GM23248 (cell line): Measurements from ENCODE around the gene SACS. TPM values are rescaled to one million over a fixed set of nuclear protein-coding genes. Genes with fewer than 3 reads are reported as not detected.

Source experiments
- DNase-seq: peaks from one replicate; pipeline ENCODE4 v3.0.0-alpha.2; 2015
- H2AFZ ChIP-seq: fragments of 200-600 bp; sonication (generic); 2 replicates; pipeline ENCODE4 v1.6.1; 2016; ENCODE audit warnings: antibody characterized with exemption
- H3F3A ChIP-seq: fragments of 200-600 bp; sonication (generic); 2 replicates; pipeline ENCODE4 v1.6.1; 2016; ENCODE audit warnings: mild to moderate bottlenecking, antibody characterized with exemption, mixed run types; ENCODE audit not compliant: insufficient read depth
- H3K27ac ChIP-seq: fragments of 200-600 bp; sonication (generic); 2 replicates; pipeline ENCODE4 v1.5.1; 2016; ENCODE audit warnings: mild to moderate bottlenecking
- H3K27me3 ChIP-seq: fragments of 200-600 bp; sonication (generic); replicated peaks from 2 replicates; pipeline ENCODE4 v1.6.1; 2016; ENCODE audit warnings: mild to moderate bottlenecking; ENCODE audit not compliant: insufficient read depth
- H3K36me3 ChIP-seq: fragments of 200-600 bp; sonication (generic); 2 replicates; pipeline ENCODE4 v1.6.1; 2016; ENCODE audit warnings: low read depth, mild to moderate bottlenecking
- H3K4me1 ChIP-seq: fragments of 200-600 bp; sonication (generic); 2 replicates; pipeline ENCODE4 v1.6.1; 2016; ENCODE audit warnings: mild to moderate bottlenecking; ENCODE audit not compliant: insufficient read depth
- H3K4me2 ChIP-seq: fragments of 200-600 bp; sonication (generic); one replicate; pipeline ENCODE4 v1.6.1; 2016; ENCODE audit warnings: mild to moderate bottlenecking; ENCODE audit not compliant: unreplicated experiment
- H3K4me3 ChIP-seq: fragments of 200-600 bp; sonication (generic); 2 replicates; pipeline ENCODE4 v1.5.1; 2016; ENCODE audit warnings: mild to moderate bottlenecking
- H3K79me2 ChIP-seq: fragments of 200-600 bp; sonication (generic); 2 replicates; pipeline ENCODE4 v1.6.1; 2016; ENCODE audit warnings: mild to moderate bottlenecking; ENCODE audit not compliant: insufficient read depth
- H3K9ac ChIP-seq: fragments of 200-600 bp; sonication (generic); 2 replicates; pipeline ENCODE4 v1.6.1; 2016; ENCODE audit warnings: mild to moderate bottlenecking
- H3K9me2 ChIP-seq: fragments of 200-600 bp; sonication (generic); 2 replicates; pipeline ENCODE4 v1.6.1; 2016; ENCODE audit warnings: mixed run types, mild to moderate bottlenecking, moderate library complexity; ENCODE audit not compliant: insufficient read depth
- H3K9me3 ChIP-seq: fragments of 200-600 bp; sonication (generic); one replicate; pipeline ENCODE4 v1.6.1; 2017; ENCODE audit warnings: low read depth
- H4K20me1 ChIP-seq: fragments of 200-600 bp; sonication (generic); 2 replicates; pipeline ENCODE4 v1.6.0; 2016; ENCODE audit not compliant: insufficient read depth
- EZH2 ChIP-seq: fragments of 200-600 bp; sonication (generic); IDR thresholded peaks from 2 replicates; pipeline ENCODE4 v1.6.1; 2018; ENCODE audit warnings: antibody characterized with exemption, mild to moderate bottlenecking; ENCODE audit not compliant: insufficient read depth, poor library complexity, severe bottlenecking
- EZH2phosphoT487 ChIP-seq: fragments of 200-600 bp; sonication (generic); IDR thresholded peaks from 2 replicates; pipeline ENCODE4 v1.6.1; 2018; ENCODE audit warnings: antibody characterized with exemption, moderate library complexity, mild to moderate bottlenecking, low read depth; ENCODE audit not compliant: insufficient read depth
- WGBS, 2 experiments: methylation state at CpG; one replicate each; pipeline ENCODE4 v1.1.6; 2015 to 2017; ENCODE audit warnings: low lambda C conversion rate in 2 of 2, low coverage in 1 of 2; ENCODE audit errors: missing lambda C conversion rate in 2 of 2; 5-methylcytosine and 5-hydroxymethylcytosine counted together
- in situ Hi-C: fragments of 300-500 bp; cut with MboI; formaldehyde crosslinking; loops from 2 replicates; pipeline ENCODE4 v1.15.0; 2020
- polyA plus RNA-seq: library from polyadenylated mRNA; unstranded; fragments of >200 nt; fragmentation: Nextera tagmentation; extraction: Ambion mirVana; gene quantifications from 2 replicates; pipeline ENCODE4 v1.2.1, GENCODE V29; 2016
- total RNA-seq: library from RNA; depleted of rRNA; stranded (reverse); fragments of >200 nt; shearing (Covaris generic); gene quantifications from 2 replicates; pipeline ENCODE4 v1.2.3, GENCODE V29; 2014

The SACS gene
- total and polyA plus RNA-seq, 2 experiments from 2014 or later: 8.1 to 45.7 TPM

DNA sequence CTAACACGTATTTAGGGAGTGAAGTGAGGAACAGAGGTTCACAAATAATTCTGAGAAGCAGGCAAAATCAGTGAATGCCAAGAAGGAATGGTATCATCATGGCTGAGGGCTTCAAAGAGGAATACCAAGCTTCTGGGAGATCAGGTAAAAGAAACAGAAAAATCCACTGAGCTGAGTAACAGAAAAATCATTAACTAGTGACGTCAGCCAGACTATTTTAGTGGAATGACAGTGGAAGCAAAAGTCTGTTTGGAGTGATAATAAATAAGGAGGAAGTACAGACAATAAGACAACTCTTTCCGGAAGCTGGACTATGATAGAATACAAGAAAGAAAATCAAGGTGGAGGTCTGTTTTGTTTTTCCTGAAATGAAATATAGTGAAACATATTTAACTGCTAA is 83.5 kb downstream of the SACS start:
- DNase-seq: peak; percentile 67
- Histone ChIP-seq H3F3A (peaks cover 44% of the 10 kb centered on the region), H3K79me2 (peaks cover 96% of the 10 kb centered on the region), H3K27me3 (no peaks in the 10 kb centered on the region), H4K20me1 (no peaks in the 10 kb centered on the region), H3K4me2 (peak overlapping the region; percentile 24), H2AFZ (no peak overlapping the region), H3K9me2 (no peaks in the 10 kb centered on the region), H3K36me3 (peaks cover 27% of the 10 kb centered on the region), H3K4me1 (peaks cover 46% of the 10 kb centered on the region), H3K9me3 (no peaks in the 10 kb centered on the region), H3K4me3 (no peak overlapping the region), H3K9ac (no peak overlapping the region; the same call in 1 of the 2 replicates), H3K27ac (peak overlapping the region; percentile 75)
- 36 to 39% methylated on average over 3 of the region's 3 CpGs for WGBS, 2 experiments
- TF ChIP-seq EZH2phosphoT487 (no peak), EZH2 (no peak)
- in situ Hi-C loops: no loop called here

DNA sequence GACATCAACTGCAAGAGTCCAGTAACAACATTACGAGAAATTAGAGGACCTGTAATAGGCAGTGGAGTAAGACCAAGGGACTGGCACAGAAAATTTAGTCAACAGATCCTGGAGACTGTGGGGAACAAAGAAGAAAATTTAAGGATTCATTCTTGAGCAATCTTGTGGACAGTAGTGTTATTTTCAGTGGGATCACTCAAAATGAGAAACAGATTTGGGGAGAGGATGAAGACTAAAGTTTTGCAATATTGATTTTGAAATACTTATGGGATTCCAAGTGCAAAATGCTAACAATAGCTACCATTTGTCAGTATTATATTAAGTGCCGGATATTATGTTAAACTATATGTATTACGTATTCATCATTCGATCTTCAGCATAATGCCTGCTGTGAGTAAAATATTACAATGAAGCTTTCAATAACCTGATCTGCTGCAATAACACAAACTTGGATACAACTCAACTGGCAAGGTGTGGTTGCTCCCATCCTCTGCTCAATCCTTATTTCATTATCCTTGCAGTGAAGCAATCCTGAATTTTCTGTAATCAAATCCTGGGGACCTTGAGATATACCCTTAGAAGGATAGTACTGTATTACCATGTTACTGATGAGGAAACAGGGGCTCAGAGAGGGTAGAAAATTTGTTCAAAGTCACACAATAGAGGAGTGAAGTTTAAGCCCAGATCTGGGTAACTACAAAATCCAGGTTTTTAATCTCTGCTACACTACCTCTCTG is 84.2 kb downstream of the SACS start:
- 22 to 27% methylated on average over 4 of the region's 4 CpGs for WGBS, 2 experiments
- TF ChIP-seq EZH2phosphoT487 (no peak), EZH2 (no peak)
- H3K9ac ChIP-seq: peak overlapping the region; percentile 6; the same call in 1 of the 2 replicates
- H2AFZ ChIP-seq: no peak overlapping the region
- no peaks in the 10 kb centered on the region for H3K9me2 ChIP-seq
- H3K4me3 ChIP-seq: peak overlapping the region; percentile 17; the same call in 1 of the 2 replicates
- peaks cover 46% of the 10 kb centered on the region for H3K4me1 ChIP-seq
- peaks cover 27% of the 10 kb centered on the region for H3K36me3 ChIP-seq
- in situ Hi-C loops: no loop called here
- peaks cover 96% of the 10 kb centered on the region for H3K79me2 ChIP-seq
- peak overlapping the region; percentile 33 for H3K4me2 ChIP-seq
- no peaks in the 10 kb centered on the region for H3K27me3 ChIP-seq
- no peaks in the 10 kb centered on the region for H4K20me1 ChIP-seq
- H3K9me3 ChIP-seq: no peaks in the 10 kb centered on the region
- peaks cover 44% of the 10 kb centered on the region for H3F3A ChIP-seq
- peak overlapping the region; percentile 75 for H3K27ac ChIP-seq
- peak; percentile 71 for DNase-seq

- DNase-seq: peak; percentile 43
- in situ Hi-C loops: no loop called here
- no peak for TF ChIP-seq EZH2
- no peak for TF ChIP-seq EZH2phosphoT487
Observed at GRCh38 chr13:23348262-23349127, 85.0 kb downstream of the SACS start.

DNA sequence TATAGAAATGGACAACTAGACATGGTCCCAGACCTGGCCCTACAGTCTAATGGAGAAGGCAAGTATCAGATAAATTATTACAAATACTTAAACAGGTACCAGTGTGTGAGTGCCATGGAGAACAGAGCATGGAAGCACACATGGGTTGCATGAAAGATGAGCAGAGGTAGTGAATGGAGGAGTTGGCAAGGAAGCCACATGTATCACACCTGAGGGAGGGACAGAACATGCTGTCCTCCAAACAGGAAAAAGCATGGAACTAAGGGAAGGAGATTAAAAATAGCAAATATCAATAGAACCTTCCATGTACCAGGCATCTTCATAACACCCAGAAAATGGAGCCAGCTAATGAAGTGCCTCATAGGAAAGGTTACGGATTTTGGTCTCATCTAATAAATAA is 85.9 kb downstream of the SACS start:
- Histone ChIP-seq H3K4me2 (no peak overlapping the region), H3K36me3 (peaks cover 27% of the 10 kb centered on the region), H3K79me2 (peaks cover 96% of the 10 kb centered on the region), H3K4me3 (no peak overlapping the region), H2AFZ (no peak overlapping the region), H3F3A (peaks cover 44% of the 10 kb centered on the region), H4K20me1 (no peaks in the 10 kb centered on the region), H3K9ac (no peak overlapping the region), H3K4me1 (peaks cover 39% of the 10 kb centered on the region), H3K27me3 (no peaks in the 10 kb centered on the region), H3K9me3 (no peaks in the 10 kb centered on the region), H3K9me2 (no peaks in the 10 kb centered on the region), H3K27ac (no peak overlapping the region)
- no peak for DNase-seq
- WGBS, 2 experiments: 94 to 100% methylated on average over 1 of the region's 1 CpG
- in situ Hi-C loops: no loop called here
- TF ChIP-seq EZH2phosphoT487 (no peak), EZH2 (no peak)

More at GRCh38 chr13:23348262-23349127, 85.0 kb downstream of the SACS start:
- peak overlapping the region; percentile 33 for H3K4me2 ChIP-seq
- peak overlapping the region; percentile 6; the same call in 1 of the 2 replicates for H3K9ac ChIP-seq
- peaks cover 46% of the 10 kb centered on the region for H3K4me1 ChIP-seq
- H3K27me3 ChIP-seq: no peaks in the 10 kb centered on the region
- peaks cover 44% of the 10 kb centered on the region for H3F3A ChIP-seq
- no peaks in the 10 kb centered on the region for H3K9me3 ChIP-seq
- H3K9me2 ChIP-seq: no peaks in the 10 kb centered on the region
- no peak overlapping the region for H2AFZ ChIP-seq
- H3K4me3 ChIP-seq: no peak overlapping the region
- H3K27ac ChIP-seq: peak overlapping the region; percentile 75
- no peaks in the 10 kb centered on the region for H4K20me1 ChIP-seq
- 58 to 64% methylated on average over 4 of the region's 4 CpGs for WGBS, 2 experiments
- peaks cover 27% of the 10 kb centered on the region for H3K36me3 ChIP-seq
- H3K79me2 ChIP-seq: peaks cover 96% of the 10 kb centered on the region
